Measurements from ENCODE around the gene DET1. TPM values are rescaled to one million over a fixed set of nuclear protein-coding genes. Genes with fewer than 3 reads are reported as not detected.

DET1 gene
- total RNA-seq, 1 experiment from 2014 or later, result 6.6 TPM

DNA sequence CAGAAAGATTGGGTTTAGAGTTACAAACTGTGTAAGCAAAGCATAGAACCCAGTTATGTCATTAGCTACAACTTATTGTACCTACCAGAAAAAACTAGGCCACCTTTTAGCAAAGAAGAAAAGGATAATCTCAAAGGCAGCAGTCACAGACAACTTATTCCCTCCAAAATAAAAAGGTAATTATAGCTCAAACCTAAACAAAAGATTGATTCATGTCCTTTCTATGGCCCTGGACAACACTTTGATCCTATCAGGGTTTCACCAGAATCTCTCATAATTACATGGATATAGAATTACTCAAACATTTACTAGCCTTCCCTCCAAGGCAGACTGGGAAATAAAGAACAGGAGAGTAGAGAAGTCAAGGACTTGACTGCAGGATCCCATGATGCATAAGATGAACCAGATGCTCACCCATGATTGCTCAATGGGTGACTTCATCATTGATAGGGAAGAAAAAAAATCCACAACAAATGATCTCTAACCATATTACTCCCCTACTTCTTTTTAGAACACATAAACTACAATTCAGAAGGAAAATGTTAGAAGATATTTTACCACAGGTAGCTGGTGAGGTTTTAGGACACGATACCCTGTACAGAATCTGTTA lies 17.4 kb downstream of the DET1 start:
- H2BK20ac ChIP-seq (ENCODE audit: low read depth, low read length, poor library complexity, severe bottlenecking), result no peak overlapping the region
- H3K14ac ChIP-seq (ENCODE audit: insufficient read depth, low read length), result no peak overlapping the region
- H3K23ac ChIP-seq (ENCODE audit: insufficient read length, low read depth, low read length), result no peak overlapping the region
- H2BK15ac ChIP-seq (ENCODE audit: low read depth, low read length), result no peak overlapping the region
- TF ChIP-seq CTCF (conservative IDR thresholded peaks at IDR 0.05), result no peak
- H3K4ac ChIP-seq (ENCODE audit: low read depth, low read length), result no peak overlapping the region
- DNase-seq, result no peak
- no peaks in the 10 kb centered on the region for H3K4me1 ChIP-seq (ENCODE audit: insufficient read depth, low read length)
- H3T11ph ChIP-seq (ENCODE audit: low read length), result no peak overlapping the region
- no peaks in the 10 kb centered on the region for H4K20me1 ChIP-seq (ENCODE audit: control insufficient read depth, insufficient read depth, insufficient read length)
- no peak overlapping the region for H3K4me2 ChIP-seq (ENCODE audit: insufficient read depth, insufficient read length, low read length)
- H3K79me2 ChIP-seq (ENCODE audit: insufficient read depth, low read length), result 0 out of 2 replicates have a peak, but pooled peaks cover 2% of the 10 kb centered on the region
- no peak overlapping the region for H3K18ac ChIP-seq (ENCODE audit: insufficient read length, low read depth, low read length)
- H3K79me1 ChIP-seq (ENCODE audit: insufficient read depth, low read depth, low read length, poor library complexity, severe bottlenecking), result no peaks in the 10 kb centered on the region
- H3K4me1 Mint-ChIP-seq, result no peaks in the 10 kb centered on the region
- H2BK12ac ChIP-seq (ENCODE audit: insufficient read length, low read depth, low read length), result no peak overlapping the region
- no peak overlapping the region for H2BK120ac ChIP-seq (ENCODE audit: low read depth, low read length, poor library complexity, severe bottlenecking)
- H3K27ac ChIP-seq (ENCODE audit: insufficient read length, low read depth, low read length), result no peak overlapping the region
- H4K8ac ChIP-seq (replicated peaks; ENCODE audit: insufficient read length, low read depth, low read length), result no peak overlapping the region
- no peak overlapping the region for H3K56ac ChIP-seq (ENCODE audit: insufficient read length, low read depth, low read length)
- H2AFZ ChIP-seq (ENCODE audit: low read length), result no peak overlapping the region
- H3K27me3 Mint-ChIP-seq (ENCODE audit: low read depth), result no peaks in the 10 kb centered on the region
- no peak overlapping the region for H3K4me3 Mint-ChIP-seq
- H3K27ac Mint-ChIP-seq, result no peak overlapping the region
- H3K27me3 ChIP-seq (ENCODE audit: insufficient read depth, low read length), result no peaks in the 10 kb centered on the region
- no CpG with 5 or more reads among the region's 1 CpG for WGBS (ENCODE audit: extremely low coverage, insufficient read length, low lambda C conversion rate)
- H3K36me3 Mint-ChIP-seq (ENCODE audit: insufficient read depth in 1 of 3, low read depth in 3 of 3), result peaks cover 21 to 52% (median 46%) of the 10 kb centered on the region in 3 experiments
- no peaks in the 10 kb centered on the region for H3K23me2 ChIP-seq (ENCODE audit: insufficient read length, low read depth, low read length, poor library complexity, severe bottlenecking)
- no peaks in the 10 kb centered on the region; a peak in 1 of 5 replicates for H3K9me3 Mint-ChIP-seq
- no peak overlapping the region for H4K91ac ChIP-seq (ENCODE audit: insufficient read length, low read depth, low read length)
- no peak overlapping the region for H4K5ac ChIP-seq (ENCODE audit: insufficient read length, low read depth, low read length)
- no peak overlapping the region for H2BK5ac ChIP-seq (ENCODE audit: insufficient read length, low read length)
- H3K9me3 ChIP-seq (ENCODE audit: control insufficient read depth, low read depth, low read length), result no peaks in the 10 kb centered on the region
- no peak overlapping the region for H2AK5ac ChIP-seq (ENCODE audit: insufficient read length, low read length)
- no peak overlapping the region for H3K9ac ChIP-seq (ENCODE audit: extremely low read depth, insufficient read length, low read length)

Data from H9 (cell line).